ENCODE data around the gene HTR2B. TPM values are rescaled to one million over a fixed set of nuclear protein-coding genes. Genes with fewer than 3 reads are reported as not detected.
A peak's percentile ranks its signal among the peaks of the same experiment; 100 is the strongest.

The HTR2B gene
- 1 to 10 TPM in 1 of 3 donors, under 1 TPM in 2; 0.29 to 1.4 (median 0.98) TPM for total RNA-seq

GRCh38 chr2:231124838-231125568 is at the start of gene HTR2B:
HTR2B (minus strand) TSS chr2:231125042; CDS start chr2:231123764, 1,278 bp downstream.
- Histone ChIP-seq H3K9me3 (no peaks in the 10 kb centered on the region), H3K27ac (no peak within 1 kb of the TSS), H3K4me1 (peaks cover 0 to 8% of the 10 kb centered on the region in 2 donors), H3K36me3 (no peaks in the 10 kb centered on the region), H3K4me3 (peak within 1 kb of the TSS in 1 of 3 donors; percentile 29), H3K27me3 (no peaks in the 10 kb centered on the region)
- intact Hi-C loops (cut with DNase I; ENCODE audit: low total_unique reads): no loop called here
- TF ChIP-seq POLR2AphosphoS5 (IDR thresholded peaks at IDR 0.05) (no peak), POLR2A (IDR thresholded peaks at IDR 0.05) (no peak), CTCF (IDR thresholded peaks at IDR 0.05) (no peak)
- DNase-seq (ENCODE audit: low spot score in 2 of 2): no peak

DNA sequence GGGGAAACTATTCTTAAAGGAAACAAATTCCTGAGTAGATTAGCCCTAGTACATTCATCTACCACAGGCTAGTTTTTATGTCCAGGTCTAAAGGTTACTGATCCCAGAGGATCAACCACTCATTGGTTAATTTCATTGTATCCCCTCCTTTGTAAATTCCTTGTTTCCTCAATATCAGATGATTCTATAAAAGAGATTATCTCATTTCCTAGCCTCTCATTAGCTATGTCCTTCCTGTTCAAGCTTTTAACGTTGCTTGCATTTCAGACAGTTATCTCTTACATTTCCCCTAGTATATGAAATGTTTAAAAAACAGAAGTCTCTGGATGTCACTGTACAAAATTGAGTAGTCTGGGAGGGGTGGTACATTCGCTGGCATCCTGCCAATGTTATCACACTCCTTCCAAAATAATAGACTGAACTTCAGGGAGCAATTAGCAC is 49.4 kb upstream of the HTR2B start:
- Histone ChIP-seq H3K4me1 (no peaks in the 10 kb centered on the region), H3K36me3 (no peaks in the 10 kb centered on the region), H3K27ac (no peak overlapping the region), H3K9me3 (no peaks in the 10 kb centered on the region), H3K27me3 (no peaks in the 10 kb centered on the region), H3K4me3 (no peak overlapping the region)
- intact Hi-C loops (cut with DNase I; ENCODE audit: low total_unique reads): no loop called here
- no peak for TF ChIP-seq CTCF (IDR thresholded peaks at IDR 0.05)
- no peak for TF ChIP-seq POLR2AphosphoS5 (IDR thresholded peaks at IDR 0.05)
- TF ChIP-seq POLR2A (IDR thresholded peaks at IDR 0.05): no peak
- no peak for DNase-seq (ENCODE audit: low spot score in 2 of 2)

DNA sequence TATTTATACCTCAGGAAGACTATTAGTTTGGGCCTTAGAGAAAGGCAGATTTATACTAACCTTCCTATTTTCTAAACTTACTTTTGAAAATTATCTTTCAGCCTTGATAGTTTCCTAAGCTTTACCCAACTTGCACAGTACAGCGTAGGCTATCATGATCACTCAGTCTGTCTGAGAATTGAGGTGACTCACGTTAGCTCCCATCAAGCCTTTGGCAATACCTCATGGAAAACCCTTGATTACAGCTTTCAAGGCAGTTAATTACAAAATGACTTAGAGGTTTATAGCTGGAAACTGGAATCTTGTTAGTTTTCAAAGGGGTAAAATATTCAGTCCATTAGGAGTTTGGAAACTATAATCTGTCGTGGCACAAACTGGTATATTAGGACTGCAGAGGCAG is 47.2 kb upstream of the HTR2B start:
- Histone ChIP-seq H3K4me3 (no peak overlapping the region), H3K36me3 (no peaks in the 10 kb centered on the region), H3K27me3 (no peaks in the 10 kb centered on the region), H3K4me1 (no peaks in the 10 kb centered on the region), H3K9me3 (no peaks in the 10 kb centered on the region), H3K27ac (no peak overlapping the region)
- intact Hi-C loops (cut with DNase I; ENCODE audit: low total_unique reads): no loop called here
- TF ChIP-seq POLR2A (IDR thresholded peaks at IDR 0.05): no peak
- no peak for TF ChIP-seq POLR2AphosphoS5 (IDR thresholded peaks at IDR 0.05)
- no peak for TF ChIP-seq CTCF (IDR thresholded peaks at IDR 0.05)
- DNase-seq (ENCODE audit: low spot score in 2 of 2): no peak

- H3K27me3 ChIP-seq: no peaks in the 10 kb centered on the region
- no peaks in the 10 kb centered on the region for H3K4me1 ChIP-seq
- intact Hi-C loops (cut with DNase I; ENCODE audit: low total_unique reads): no loop called here
- no peak overlapping the region for H3K4me3 ChIP-seq
- no peaks in the 10 kb centered on the region for H3K36me3 ChIP-seq
- no peaks in the 10 kb centered on the region for H3K9me3 ChIP-seq
- H3K27ac ChIP-seq: no peak overlapping the region
- no peak for TF ChIP-seq CTCF (IDR thresholded peaks at IDR 0.05)
- TF ChIP-seq POLR2A (IDR thresholded peaks at IDR 0.05): no peak
- no peak for TF ChIP-seq POLR2AphosphoS5 (IDR thresholded peaks at IDR 0.05)
- no peak for DNase-seq (ENCODE audit: low spot score in 2 of 2)
These were observed 45.2 kb upstream of the HTR2B start for GRCh38 chr2:231170055-231170454.

GRCh38 chr2:231169488-231169887 is 44.6 kb upstream of the HTR2B start:
- no peaks in the 10 kb centered on the region for H3K4me1 ChIP-seq
- no peak for DNase-seq (ENCODE audit: low spot score in 2 of 2)
- intact Hi-C loops (cut with DNase I; ENCODE audit: low total_unique reads): loop anchor here (10.0 kb wide), 1 partner anchor 1345 kb away; no protein-coding TSS in a partner anchor
- H3K27ac ChIP-seq: no peak overlapping the region
- no peaks in the 10 kb centered on the region for H3K36me3 ChIP-seq
- no peak overlapping the region for H3K4me3 ChIP-seq
- no peaks in the 10 kb centered on the region for H3K27me3 ChIP-seq
- H3K9me3 ChIP-seq: no peaks in the 10 kb centered on the region
- TF ChIP-seq POLR2AphosphoS5 (IDR thresholded peaks at IDR 0.05): no peak
- no peak for TF ChIP-seq CTCF (IDR thresholded peaks at IDR 0.05)
- TF ChIP-seq POLR2A (IDR thresholded peaks at IDR 0.05): no peak
